Sigmoid colon (tissue), 7 donors: ENCODE data around the gene TMEM120B. TPM values are rescaled to one million over a fixed set of nuclear protein-coding genes. Genes with fewer than 3 reads are reported as not detected.
"Not testable (repeated sequence)": the region's sequence is repeated elsewhere in the genome, so short reads cannot be mapped to it uniquely, and the experiment has no call there.

Experiments used
- DNase-seq: peaks from one replicate; pipeline ENCODE4 v3.0.0-alpha.2; 2019
- H3K27ac ChIP-seq, 4 donors: fragments of 200-600 bp; sonication (generic); one replicate each; pipeline ENCODE4 v1.5.1; 2016 to 2019; ENCODE audit warnings: mild to moderate bottlenecking in 1 of 4
- H3K27me3 ChIP-seq, 3 donors: fragments of 200-600 bp; sonication (generic); one replicate each; pipeline ENCODE4 v1.5.1; 2019; ENCODE audit warnings: mild to moderate bottlenecking in 1 of 3
- H3K36me3 ChIP-seq, 4 donors: fragments of 200-600 bp; sonication (generic); one replicate each; pipeline ENCODE4 v1.5.1; 2016 to 2019
- H3K4me1 ChIP-seq, 4 donors: fragments of 200-600 bp; sonication (generic); one replicate each; pipeline ENCODE4 v1.5.1; 2017 to 2019
- H3K4me3 ChIP-seq, 4 donors: fragments of 200-600 bp; sonication (generic); one replicate each; pipeline ENCODE4 v1.5.1; 2017 to 2019; ENCODE audit warnings: mild to moderate bottlenecking in 2 of 4, moderate library complexity in 1 of 4
- H3K9me3 ChIP-seq, 4 donors: fragments of 200-600 bp in 3 of 4; sonication (generic) in 3 of 4; one replicate each; pipeline versions ENCODE4 v1.5.1 to v1.6.1; 2013 to 2019
- CTCF ChIP-seq, 4 experiments: fragments of 450-650 bp in 3 of 4; fragments of 200-600 bp in 1 of 4; IDR thresholded peaks; one replicate each; pipeline ENCODE4 v1.5.1; 2016 to 2019; ENCODE audit warnings: antibody characterized with exemption in 4 of 4, mild to moderate bottlenecking in 3 of 4, moderate library complexity in 2 of 4
- EP300 ChIP-seq, 4 donors: sonication (generic); formaldehyde crosslinking; IDR thresholded peaks; one replicate each; pipeline ENCODE4 v1.6.1; 2017; ENCODE audit warnings: antibody characterized with exemption in 4 of 4
- POLR2A ChIP-seq, 2 donors: fragments of 450-650 bp; IDR thresholded peaks; one replicate each; pipeline ENCODE4 v1.6.1; 2016; ENCODE audit warnings: antibody characterized with exemption in 2 of 2, mild to moderate bottlenecking in 2 of 2, moderate library complexity in 2 of 2
- POLR2AphosphoS5 ChIP-seq, 4 donors: sonication (generic); formaldehyde crosslinking; IDR thresholded peaks; one replicate each; pipeline ENCODE4 v1.6.1; 2017; ENCODE audit warnings: antibody characterized with exemption in 4 of 4
- WGBS, 2 donors: extraction: QIAGEN DNeasy Blood & Tissue Kit; methylation state at CpG; one replicate each; pipeline ENCODE4 v1.1.7; 2013; 5-methylcytosine and 5-hydroxymethylcytosine counted together
- intact Hi-C: fragments of 100-400 bp; cut with DNase I; formaldehyde crosslinking; loops from one replicate; pipeline ENCODE4 v1.15.1; 2023
- polyA plus RNA-seq, 3 donors: library from polyadenylated mRNA; stranded (reverse); fragments of 200-250 nt; gene quantifications; one replicate each; pipeline ENCODE4 v1.2.3, GENCODE V29; 2013
- total RNA-seq, 4 donors: library from RNA; depleted of rRNA; stranded (reverse); fragments of >200 nt; gene quantifications; one replicate each; pipeline ENCODE4 v1.1.0, GENCODE V29; 2016
- donor health status: healthy with polysubstance abuse.
- donor health status: Bipolar disorder and iron deficiency.
- donor health status: healthy.

The TMEM120B gene
- total and polyA plus RNA-seq, 7 donors: 1.2 to 8.9 (median 3.7) TPM

DNA sequence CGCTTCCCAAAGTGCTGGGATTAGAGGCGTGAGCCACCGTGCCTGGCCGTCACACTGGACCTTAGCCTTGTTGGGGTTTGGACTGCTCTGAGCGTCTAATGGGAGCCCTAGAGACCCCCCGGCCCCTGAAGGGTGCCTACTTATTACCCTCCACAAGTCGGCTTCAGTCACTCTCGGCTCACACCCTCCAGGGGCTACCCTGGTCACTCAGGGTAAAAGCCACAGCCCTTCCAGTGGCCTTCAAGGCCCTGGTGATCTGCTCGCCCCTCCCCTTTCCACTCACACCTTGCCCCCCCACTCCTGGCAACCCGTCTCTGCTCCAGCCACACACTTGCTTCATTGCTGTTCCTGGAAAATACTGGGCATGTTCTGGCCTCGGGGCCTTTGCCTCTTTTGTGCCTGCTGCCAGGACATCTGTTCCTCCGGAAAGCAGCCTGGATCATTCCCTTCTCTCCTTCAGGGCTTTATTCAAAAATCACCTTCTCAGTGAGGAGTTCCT, 39.5 kb upstream of the TMEM120B start:
- WGBS, 2 donors: 14 to 55% methylated on average over 12 of the region's 12 CpGs
- Histone ChIP-seq H3K27ac (peak overlapping the region; percentile 30 to 76 (median 64)), H3K27me3 (no peaks in the 10 kb centered on the region), H3K4me1 (peaks cover 0 to 19% (median 16%) of the 10 kb centered on the region in 4 donors), H3K36me3 (no peaks in the 10 kb centered on the region), H3K9me3 (no peaks in the 10 kb centered on the region), H3K4me3 (peak overlapping the region in 3 of 4 donors; percentile 38 to 49 (median 42))
- TF ChIP-seq POLR2A (IDR thresholded peaks at IDR 0.05) (no peak), POLR2AphosphoS5 (IDR thresholded peaks at IDR 0.05) (peak in 1 of 4 donors; percentile 13)
- intact Hi-C loops: loop anchor here (5.0 kb wide), 1 partner anchor 46 kb away; the partner anchor contains the start of gene ORAI1
- peak; percentile 82 for DNase-seq

DNA sequence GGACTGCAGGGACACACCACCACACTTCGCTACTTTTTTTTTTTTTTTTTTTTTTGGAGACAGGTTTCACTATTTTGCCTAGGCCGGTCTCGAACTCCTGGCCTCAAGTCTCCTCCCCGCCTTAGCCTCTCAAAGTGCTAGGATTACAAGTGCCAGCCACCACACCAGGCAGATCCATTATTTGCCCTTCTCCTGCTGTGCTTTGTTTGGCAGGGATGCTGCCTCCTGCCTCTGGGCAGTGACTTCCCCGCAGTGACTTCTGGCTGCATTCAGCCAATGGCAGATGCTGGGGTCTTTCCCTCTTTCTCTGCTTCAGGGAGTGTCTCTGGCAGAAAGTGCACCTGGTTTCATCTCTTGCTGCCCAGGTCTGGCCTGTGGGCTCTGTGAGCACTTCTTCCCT, 36.4 kb upstream of the TMEM120B start:
- DNase-seq: no peak
- Histone ChIP-seq H3K4me1 (peaks cover 0 to 19% (median 16%) of the 10 kb centered on the region in 4 donors), H3K27me3 (no peaks in the 10 kb centered on the region), H3K9me3 (no peaks in the 10 kb centered on the region), H3K4me3 (no peak overlapping the region), H3K36me3 (no peaks in the 10 kb centered on the region), H3K27ac (no peak overlapping the region)
- WGBS, 2 donors: 95 to 96% methylated on average over 5 of the region's 5 CpGs
- TF ChIP-seq POLR2AphosphoS5 (IDR thresholded peaks at IDR 0.05): no peak
- TF ChIP-seq CTCF (IDR thresholded peaks at IDR 0.05): no peak
- no peak for TF ChIP-seq POLR2A (IDR thresholded peaks at IDR 0.05)
- no peak for TF ChIP-seq EP300 (IDR thresholded peaks at IDR 0.05)
- intact Hi-C loops: no loop called here

GRCh38 chr12:121678305-121678704, 34.2 kb upstream of the TMEM120B start:
- Histone ChIP-seq H3K4me3 (no peak overlapping the region), H3K9me3 (no peaks in the 10 kb centered on the region)
- intact Hi-C loops: no loop called here

DNA sequence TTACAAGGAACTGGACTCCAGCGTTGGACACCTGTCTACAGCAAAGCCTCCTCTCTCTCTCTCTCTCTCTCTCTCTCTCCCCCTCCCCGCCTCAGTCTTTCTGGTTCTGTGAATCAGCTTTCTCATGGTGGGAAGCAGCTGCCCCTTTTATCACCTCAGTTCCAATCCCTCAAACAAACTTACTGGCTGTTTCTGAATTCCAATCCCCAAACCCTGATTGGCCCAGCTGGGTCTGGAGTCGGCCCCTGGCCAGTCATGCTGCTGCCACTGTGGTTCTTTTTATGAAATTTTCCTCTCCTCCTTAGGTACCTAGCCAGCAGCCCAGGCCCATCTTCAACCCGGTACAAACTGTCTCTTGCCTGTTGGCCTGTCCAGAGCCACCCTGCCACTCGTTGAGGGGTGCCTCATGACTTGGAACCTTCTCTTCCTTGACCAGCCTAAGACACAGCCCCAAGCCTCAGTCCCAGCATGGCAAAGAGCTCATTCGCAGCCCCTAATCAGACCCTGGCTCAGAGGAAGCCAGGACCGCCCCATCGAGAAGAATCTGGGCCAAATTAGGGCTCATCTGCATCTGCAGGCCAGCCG, 33.7 kb upstream of the TMEM120B start:
- intact Hi-C loops: no loop called here
- Histone ChIP-seq H3K27ac (no peak overlapping the region), H3K4me3 (no peak overlapping the region), H3K9me3 (no peaks in the 10 kb centered on the region), H3K4me1 (no peaks in the 10 kb centered on the region), H3K36me3 (no peaks in the 10 kb centered on the region), H3K27me3 (no peaks in the 10 kb centered on the region)
- 76 to 83% methylated on average over 9 of the region's 9 CpGs for WGBS, 2 donors
- DNase-seq: no peak
- TF ChIP-seq POLR2AphosphoS5 (IDR thresholded peaks at IDR 0.05) (no peak), CTCF (IDR thresholded peaks at IDR 0.05) (no peak), EP300 (IDR thresholded peaks at IDR 0.05) (no peak), POLR2A (IDR thresholded peaks at IDR 0.05) (no peak)

More at GRCh38 chr12:121678305-121678704, 34.2 kb upstream of the TMEM120B start:
- H3K27ac ChIP-seq: no peak overlapping the region
- H3K27me3 ChIP-seq: no peaks in the 10 kb centered on the region
- no peak for TF ChIP-seq POLR2A (IDR thresholded peaks at IDR 0.05)
- no peak for TF ChIP-seq CTCF (IDR thresholded peaks at IDR 0.05)
- no peak for TF ChIP-seq EP300 (IDR thresholded peaks at IDR 0.05)
- no peak for TF ChIP-seq POLR2AphosphoS5 (IDR thresholded peaks at IDR 0.05)
- DNase-seq: no peak
- 73 to 81% methylated on average over 3 of the region's 3 CpGs for WGBS, 2 donors
- peaks cover 0 to 5% (median under 1%) of the 10 kb centered on the region in 4 donors for H3K4me1 ChIP-seq
- no peaks in the 10 kb centered on the region for H3K36me3 ChIP-seq

- H3K36me3 ChIP-seq, H3K27me3 ChIP-seq, H3K4me1 ChIP-seq, H3K27ac ChIP-seq, H3K9me3 ChIP-seq, intact Hi-C loops, H3K4me3 ChIP-seq, DNase-seq: not testable (repeated sequence)
- 92 to 93% methylated on average over 13 of the region's 13 CpGs for WGBS, 2 donors
These were observed 32.8 kb upstream of the TMEM120B start for GRCh38 chr12:121679661-121680197.
